A549 (cell line): ENCODE measurements around the gene ATP8A1. TPM values are rescaled to one million over a fixed set of nuclear protein-coding genes. Genes with fewer than 3 reads are reported as not detected.

ENCODE experiments used
- ATAC-seq, 2 experiments: fragments of 200-7000 bp in 1 of 2; fragments of >200 bp in 1 of 2; cut with Nextera tagmentation in 1 of 2; cut with Tn5 transposase in 1 of 2; 3 replicates each; pipeline versions ENCODE4 v1.8.0 to v1.9.1; 2018 to 2020; ENCODE audit warnings: mild to moderate bottlenecking in 1 of 2, moderate library complexity in 1 of 2
- CTCF ChIA-PET: fragments of 300-600 bp; sonication (Branson Sonifier 250); formaldehyde crosslinking; extraction: SDS; loops from one replicate; lab custom pipeline; 2021; ENCODE audit warnings: antibody characterized with exemption, inconsistent platforms; lab: Yijun Ruan, JAX
- POLR2A ChIA-PET: fragments of 350-600 bp; formaldehyde crosslinking; extraction: SDS; loops from one replicate; lab custom pipeline; 2021; ENCODE audit warnings: antibody characterized with exemption, inconsistent platforms; lab: Yijun Ruan, JAX
- DNase-seq, 2 experiments: peaks; one replicate each; pipeline versions ENCODE4 v3.0.0 to v3.0.0-alpha.2; 2011 to 2016; ENCODE audit warnings: low read depth in 1 of 2, low spot score in 1 of 2
- FAIRE-seq: peaks from 2 replicates; lab custom pipeline; 2011; peaks lifted over from hg19 to GRCh38; lab: Jason Lieb, UNC
- H3K27ac ChIP-seq, 2 experiments: fragments of >200 bp; sonication (Bioruptor Twin); formaldehyde crosslinking; 3 replicates each; pipeline ENCODE4 v1.5.1; 2016 to 2017
- H3K4me1 ChIP-seq: fragments of >200 bp; sonication (Bioruptor Twin); formaldehyde crosslinking; 3 replicates; pipeline ENCODE4 v1.6.1; 2016
- H3K4me2 ChIP-seq: fragments of >200 bp; sonication (Bioruptor Twin); formaldehyde crosslinking; 3 replicates; pipeline ENCODE4 v1.6.1; 2016
- H3K4me3 ChIP-seq: fragments of >200 bp; sonication (Bioruptor Twin); formaldehyde crosslinking; 3 replicates; pipeline ENCODE4 v1.5.1; 2016
- H3K9me3 ChIP-seq: fragments of >200 bp; sonication (Bioruptor Twin); formaldehyde crosslinking; 3 replicates; pipeline ENCODE4 v1.6.1; 2016
- CBX2 ChIP-seq: fragments of 200-600 bp; sonication (generic); IDR thresholded peaks from 2 replicates; pipeline ENCODE4 v1.6.1; 2016; ENCODE audit warnings: low read depth, mild to moderate bottlenecking, borderline replicate concordance
- CEBPB ChIP-seq, 2 experiments: fragments of >200 bp in 1 of 2; sonication (Bioruptor Twin) in 1 of 2; formaldehyde crosslinking in 1 of 2; IDR thresholded peaks; 2 replicates each; pipeline ENCODE4 v1.6.1; 2012 to 2016
- CHD2 ChIP-seq: fragments of 150-350 bp; IDR thresholded peaks from 2 replicates; pipeline ENCODE4 v1.6.1; 2014; ENCODE audit warnings: low read length; ENCODE audit not compliant: partially characterized antibody
- EHMT2 ChIP-seq: fragments of 200-600 bp; sonication (generic); IDR thresholded peaks from 2 replicates; pipeline ENCODE4 v1.6.1; 2016; ENCODE audit warnings: antibody characterized with exemption, low read depth, mild to moderate bottlenecking, moderate library complexity
- FOSB ChIP-seq: fragments of 250-450 bp; sonication (Bioruptor Pico); IDR thresholded peaks from 2 replicates; pipeline ENCODE4 v1.5.0; 2020; ENCODE audit warnings: mild to moderate bottlenecking, moderate library complexity
- FOSL2 ChIP-seq, 2 experiments: fragments of 450-650 bp in 1 of 2; fragments of >200 bp in 1 of 2; sonication (Bioruptor Twin) in 1 of 2; formaldehyde crosslinking; IDR thresholded peaks; 2 replicates each; pipeline versions ENCODE4 v1.5.0 to v1.6.1; 2016 to 2020; ENCODE audit warnings: mild to moderate bottlenecking in 1 of 2, moderate library complexity in 1 of 2
- GATA3 ChIP-seq: IDR thresholded peaks from 2 replicates; pipeline ENCODE4 v1.6.1; 2012; ENCODE audit warnings: borderline replicate concordance
- HOXA7 ChIP-seq: fragments of 250-450 bp; sonication (Bioruptor Pico); IDR thresholded peaks from 2 replicates; pipeline ENCODE4 v1.5.0; 2020; ENCODE audit warnings: mild to moderate bottlenecking, moderate library complexity
- HOXB13 ChIP-seq: fragments of 250-450 bp; sonication (Bioruptor Pico); IDR thresholded peaks from 2 replicates; pipeline ENCODE4 v1.5.0; 2020; ENCODE audit warnings: low read depth, mild to moderate bottlenecking, moderate library complexity
- HOXB5 ChIP-seq: fragments of 250-450 bp; sonication (Bioruptor Pico); IDR thresholded peaks from 2 replicates; pipeline ENCODE4 v1.5.0; 2020; ENCODE audit warnings: mild to moderate bottlenecking, moderate library complexity
- JUN ChIP-seq, 2 experiments: fragments of >200 bp; sonication (Bioruptor Twin); formaldehyde crosslinking; IDR thresholded peaks; 2 replicates in 1 of 2; 3 replicates in 1 of 2; pipeline ENCODE4 v1.6.1; 2016 to 2017
- JUNB ChIP-seq: fragments of >200 bp; sonication (Bioruptor Twin); formaldehyde crosslinking; IDR thresholded peaks from 2 replicates; pipeline ENCODE4 v1.6.1; 2016
- KDM5A ChIP-seq: fragments of 200-600 bp; sonication (generic); IDR thresholded peaks from 2 replicates; pipeline ENCODE4 v1.6.1; 2016; ENCODE audit warnings: antibody characterized with exemption, mild to moderate bottlenecking
- NFE2L2 ChIP-seq: fragments of 150-350 bp; conservative IDR thresholded peaks from 2 replicates; pipeline ENCODE4 v1.6.1; 2014; ENCODE audit warnings: low read length
- POLR2A ChIP-seq: IDR thresholded peaks from 2 replicates; pipeline ENCODE4 v1.6.1; 2012; ENCODE audit warnings: mild to moderate bottlenecking, low read length
- POLR2AphosphoS2 ChIP-seq: conservative IDR thresholded peaks from 2 replicates; pipeline ENCODE4 v1.6.1; 2012; ENCODE audit warnings: low read length, improper control_type of control experiment, inconsistent platforms
- RAD21 ChIP-seq, 2 experiments: fragments of >200 bp in 1 of 2; sonication (Bioruptor Twin) in 1 of 2; formaldehyde crosslinking in 1 of 2; IDR thresholded peaks in 1 of 2; conservative IDR thresholded peaks in 1 of 2; 2 replicates in 1 of 2; 3 replicates in 1 of 2; pipeline ENCODE4 v1.6.1; 2012 to 2018; ENCODE audit warnings: inconsistent platforms in 1 of 2
- RARB ChIP-seq: fragments of 250-450 bp; sonication (Bioruptor Pico); IDR thresholded peaks from 2 replicates; pipeline ENCODE4 v1.8.0; 2021; ENCODE audit warnings: mild to moderate bottlenecking, moderate library complexity
- RFX5 ChIP-seq: fragments of 450-650 bp; IDR thresholded peaks from 2 replicates; pipeline ENCODE4 v1.7.1; 2014; ENCODE audit warnings: antibody characterized with exemption, mild to moderate bottlenecking, moderate library complexity
- SREBF2 ChIP-seq: fragments of 450-650 bp; IDR thresholded peaks from 2 replicates; pipeline ENCODE4 v1.6.1; 2014; ENCODE audit warnings: mild to moderate bottlenecking, moderate library complexity
- ZNF302 ChIP-seq: fragments of 250-450 bp; sonication (Bioruptor Pico); IDR thresholded peaks from 2 replicates; pipeline ENCODE4 v1.9.0; 2021; ENCODE audit warnings: inconsistent platforms, mild to moderate bottlenecking, moderate library complexity
- ZSCAN20 ChIP-seq: fragments of 250-450 bp; sonication (Bioruptor Pico); IDR thresholded peaks from 2 replicates; pipeline ENCODE4 v1.8.0; 2022; ENCODE audit warnings: mild to moderate bottlenecking, moderate library complexity
- WGBS: methylation state at CpG from one replicate; pipeline ENCODE4 v1.1.6; 2017; ENCODE audit errors: missing lambda C conversion rate; 5-methylcytosine and 5-hydroxymethylcytosine counted together
- polyA plus RNA-seq, 4 experiments: library from polyadenylated mRNA; depleted of rRNA in 3 of 4; stranded (reverse); fragments of >200 nt; fragmentation: RNase III in 1 of 4; extraction: RNeasy Plus Mini Kit Qiagen cat#74134 plus additional on column Dnase treatment in 1 of 4; gene quantifications; 2 replicates in 3 of 4; 3 replicates in 1 of 4; pipeline ENCODE4 v1.2.3, GENCODE V29; 2011 to 2017
- TF ChIP-seq, protein P1 (sequence below): fragments of 150-350 bp; IDR thresholded peaks from 2 replicates; pipeline ENCODE4 v1.6.1; 2014; ENCODE audit warnings: low read depth, mild to moderate bottlenecking, low read length
- TF ChIP-seq, protein P2 (sequence below): fragments of >200 bp; sonication (Bioruptor Twin); formaldehyde crosslinking; IDR thresholded peaks from 2 replicates; pipeline ENCODE4 v1.6.1; 2016
- TF ChIP-seq, protein P3 (sequence below): fragments of 200-600 bp; sonication (generic); IDR thresholded peaks from 2 replicates; pipeline ENCODE4 v1.6.1; 2016; ENCODE audit warnings: antibody characterized with exemption, mild to moderate bottlenecking, moderate library complexity
- TF ChIP-seq, protein P4 (sequence below): fragments of 450-650 bp; IDR thresholded peaks from 2 replicates; pipeline ENCODE4 v1.6.1; 2014; ENCODE audit warnings: antibody characterized with exemption
- TF ChIP-seq, protein P5 (sequence below): fragments of >200 bp; sonication (Bioruptor Twin); formaldehyde crosslinking; IDR thresholded peaks from 3 replicates; pipeline ENCODE4 v1.6.1; 2016
- TF ChIP-seq, protein P6 (sequence below): fragments of 250-450 bp; sonication (Bioruptor Pico); IDR thresholded peaks from 2 replicates; pipeline ENCODE4 v1.5.0; 2021; ENCODE audit warnings: mild to moderate bottlenecking, moderate library complexity, borderline replicate concordance

The ATP8A1 gene
- polyA plus RNA-seq, 2 of the 4 experiments (the other 2 are of a cell fraction), result 0.06 to 0.25 TPM

DNA sequence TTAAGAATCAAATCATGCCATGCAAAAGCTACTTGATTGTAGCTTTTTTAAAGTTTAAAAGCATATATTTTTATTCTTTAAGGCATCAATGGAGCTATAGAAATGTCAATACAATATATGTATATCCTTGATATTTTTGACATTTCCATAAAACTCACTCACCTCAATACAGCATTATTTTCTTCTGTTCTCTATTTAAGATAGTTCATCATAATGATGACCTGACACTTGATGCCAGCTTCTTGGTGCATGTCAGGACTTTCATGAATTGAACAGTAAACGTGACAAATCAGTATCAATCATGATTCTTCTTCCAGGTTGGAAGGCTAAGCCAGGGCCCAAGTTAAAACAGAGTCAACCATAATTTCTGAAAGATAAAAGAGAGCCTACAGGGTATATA lies 33.6 kb upstream of the ATP8A1 start:
- Histone ChIP-seq H3K4me3 (no peak overlapping the region), H3K27ac (no peak overlapping the region)
- TF ChIP-seq SREBF2 (no peak), POLR2A (no peak), ZNF302 (CRISPR knock-in tag) (no peak), CEBPB (IDR thresholded peaks at IDR 0.05) (no peak), HOXA7 (CRISPR knock-in tag) (no peak), NFE2L2 (no peak), HOXB13 (CRISPR knock-in tag) (no peak), KDM5A (no peak), RAD21 (conservative IDR thresholded peaks at IDR 0.05 in 1 of 2, IDR thresholded peaks at IDR 0.05 in 1 of 2) (no peak), ZSCAN20 (CRISPR knock-in tag) (no peak), RARB (CRISPR knock-in tag) (no peak), HOXB5 (CRISPR knock-in tag) (no peak), JUNB (no peak), CBX2 (no peak), EHMT2 (no peak)
- TF ChIP-seq, protein P1, sequence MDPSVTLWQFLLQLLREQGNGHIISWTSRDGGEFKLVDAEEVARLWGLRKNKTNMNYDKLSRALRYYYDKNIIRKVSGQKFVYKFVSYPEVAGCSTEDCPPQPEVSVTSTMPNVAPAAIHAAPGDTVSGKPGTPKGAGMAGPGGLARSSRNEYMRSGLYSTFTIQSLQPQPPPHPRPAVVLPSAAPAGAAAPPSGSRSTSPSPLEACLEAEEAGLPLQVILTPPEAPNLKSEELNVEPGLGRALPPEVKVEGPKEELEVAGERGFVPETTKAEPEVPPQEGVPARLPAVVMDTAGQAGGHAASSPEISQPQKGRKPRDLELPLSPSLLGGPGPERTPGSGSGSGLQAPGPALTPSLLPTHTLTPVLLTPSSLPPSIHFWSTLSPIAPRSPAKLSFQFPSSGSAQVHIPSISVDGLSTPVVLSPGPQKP, result no peak
- TF ChIP-seq, protein P2, sequence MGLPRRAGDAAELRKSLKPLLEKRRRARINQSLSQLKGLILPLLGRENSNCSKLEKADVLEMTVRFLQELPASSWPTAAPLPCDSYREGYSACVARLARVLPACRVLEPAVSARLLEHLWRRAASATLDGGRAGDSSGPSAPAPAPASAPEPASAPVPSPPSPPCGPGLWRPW, result no peak
- TF ChIP-seq, protein P3, sequence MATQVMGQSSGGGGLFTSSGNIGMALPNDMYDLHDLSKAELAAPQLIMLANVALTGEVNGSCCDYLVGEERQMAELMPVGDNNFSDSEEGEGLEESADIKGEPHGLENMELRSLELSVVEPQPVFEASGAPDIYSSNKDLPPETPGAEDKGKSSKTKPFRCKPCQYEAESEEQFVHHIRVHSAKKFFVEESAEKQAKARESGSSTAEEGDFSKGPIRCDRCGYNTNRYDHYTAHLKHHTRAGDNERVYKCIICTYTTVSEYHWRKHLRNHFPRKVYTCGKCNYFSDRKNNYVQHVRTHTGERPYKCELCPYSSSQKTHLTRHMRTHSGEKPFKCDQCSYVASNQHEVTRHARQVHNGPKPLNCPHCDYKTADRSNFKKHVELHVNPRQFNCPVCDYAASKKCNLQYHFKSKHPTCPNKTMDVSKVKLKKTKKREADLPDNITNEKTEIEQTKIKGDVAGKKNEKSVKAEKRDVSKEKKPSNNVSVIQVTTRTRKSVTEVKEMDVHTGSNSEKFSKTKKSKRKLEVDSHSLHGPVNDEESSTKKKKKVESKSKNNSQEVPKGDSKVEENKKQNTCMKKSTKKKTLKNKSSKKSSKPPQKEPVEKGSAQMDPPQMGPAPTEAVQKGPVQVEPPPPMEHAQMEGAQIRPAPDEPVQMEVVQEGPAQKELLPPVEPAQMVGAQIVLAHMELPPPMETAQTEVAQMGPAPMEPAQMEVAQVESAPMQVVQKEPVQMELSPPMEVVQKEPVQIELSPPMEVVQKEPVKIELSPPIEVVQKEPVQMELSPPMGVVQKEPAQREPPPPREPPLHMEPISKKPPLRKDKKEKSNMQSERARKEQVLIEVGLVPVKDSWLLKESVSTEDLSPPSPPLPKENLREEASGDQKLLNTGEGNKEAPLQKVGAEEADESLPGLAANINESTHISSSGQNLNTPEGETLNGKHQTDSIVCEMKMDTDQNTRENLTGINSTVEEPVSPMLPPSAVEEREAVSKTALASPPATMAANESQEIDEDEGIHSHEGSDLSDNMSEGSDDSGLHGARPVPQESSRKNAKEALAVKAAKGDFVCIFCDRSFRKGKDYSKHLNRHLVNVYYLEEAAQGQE, result no peak
- TF ChIP-seq, protein P4, sequence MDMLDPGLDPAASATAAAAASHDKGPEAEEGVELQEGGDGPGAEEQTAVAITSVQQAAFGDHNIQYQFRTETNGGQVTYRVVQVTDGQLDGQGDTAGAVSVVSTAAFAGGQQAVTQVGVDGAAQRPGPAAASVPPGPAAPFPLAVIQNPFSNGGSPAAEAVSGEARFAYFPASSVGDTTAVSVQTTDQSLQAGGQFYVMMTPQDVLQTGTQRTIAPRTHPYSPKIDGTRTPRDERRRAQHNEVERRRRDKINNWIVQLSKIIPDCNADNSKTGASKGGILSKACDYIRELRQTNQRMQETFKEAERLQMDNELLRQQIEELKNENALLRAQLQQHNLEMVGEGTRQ, result no peak
- TF ChIP-seq, protein P5, sequence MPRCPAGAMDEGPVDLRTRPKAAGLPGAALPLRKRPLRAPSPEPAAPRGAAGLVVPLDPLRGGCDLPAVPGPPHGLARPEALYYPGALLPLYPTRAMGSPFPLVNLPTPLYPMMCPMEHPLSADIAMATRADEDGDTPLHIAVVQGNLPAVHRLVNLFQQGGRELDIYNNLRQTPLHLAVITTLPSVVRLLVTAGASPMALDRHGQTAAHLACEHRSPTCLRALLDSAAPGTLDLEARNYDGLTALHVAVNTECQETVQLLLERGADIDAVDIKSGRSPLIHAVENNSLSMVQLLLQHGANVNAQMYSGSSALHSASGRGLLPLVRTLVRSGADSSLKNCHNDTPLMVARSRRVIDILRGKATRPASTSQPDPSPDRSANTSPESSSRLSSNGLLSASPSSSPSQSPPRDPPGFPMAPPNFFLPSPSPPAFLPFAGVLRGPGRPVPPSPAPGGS, result no peak
- TF ChIP-seq, all 56 proteins: peak for 0
- no peak for DNase-seq
- no peaks in the 10 kb centered on the region for H3K9me3 ChIP-seq
- no peak overlapping the region for H3K4me2 ChIP-seq
- no peak for FAIRE-seq
- H3K4me1 ChIP-seq, result no peaks in the 10 kb centered on the region
- ChIA-PET CTCF (no interaction called here), POLR2A (no interaction called here)
- WGBS, result 0% methylated on average over 1 of the region's 1 CpG
- no peak for ATAC-seq

DNA sequence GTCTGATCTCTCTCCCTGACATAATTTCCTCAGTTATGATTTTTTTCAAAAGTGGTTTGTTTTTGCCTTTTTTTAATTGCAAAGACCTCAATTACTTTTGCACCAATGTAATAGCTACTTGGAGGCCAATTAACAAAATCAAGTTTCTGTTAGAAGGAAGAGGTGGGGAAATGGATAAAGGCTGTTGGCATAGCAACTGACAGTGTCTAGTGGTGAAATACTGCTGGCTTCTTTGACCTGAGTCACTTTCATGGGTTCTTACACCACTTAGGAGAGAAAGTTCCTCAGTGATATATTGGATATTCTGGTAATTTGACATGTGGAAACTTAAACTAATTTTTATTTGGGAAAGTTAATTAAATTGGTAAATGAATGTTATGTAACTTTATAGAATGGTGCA lies 26.5 kb upstream of the ATP8A1 start:
- POLR2A ChIA-PET, result no interaction called here
- FAIRE-seq, result no peak
- TF ChIP-seq, protein P2, result no peak
- TF ChIP-seq HOXB5 (CRISPR knock-in tag) (no peak), POLR2AphosphoS2 (no peak), GATA3 (no peak), JUN (IDR thresholded peaks at IDR 0.05) (no peak), EHMT2 (no peak), CHD2 (no peak), RFX5 (no peak), FOSB (CRISPR knock-in tag) (no peak), FOSL2 (IDR thresholded peaks at IDR 0.05) (no peak), FOSL2 (CRISPR knock-in tag; IDR thresholded peaks at IDR 0.05) (no peak), SREBF2 (no peak)
- TF ChIP-seq, protein P5, result no peak
- TF ChIP-seq, protein P6, sequence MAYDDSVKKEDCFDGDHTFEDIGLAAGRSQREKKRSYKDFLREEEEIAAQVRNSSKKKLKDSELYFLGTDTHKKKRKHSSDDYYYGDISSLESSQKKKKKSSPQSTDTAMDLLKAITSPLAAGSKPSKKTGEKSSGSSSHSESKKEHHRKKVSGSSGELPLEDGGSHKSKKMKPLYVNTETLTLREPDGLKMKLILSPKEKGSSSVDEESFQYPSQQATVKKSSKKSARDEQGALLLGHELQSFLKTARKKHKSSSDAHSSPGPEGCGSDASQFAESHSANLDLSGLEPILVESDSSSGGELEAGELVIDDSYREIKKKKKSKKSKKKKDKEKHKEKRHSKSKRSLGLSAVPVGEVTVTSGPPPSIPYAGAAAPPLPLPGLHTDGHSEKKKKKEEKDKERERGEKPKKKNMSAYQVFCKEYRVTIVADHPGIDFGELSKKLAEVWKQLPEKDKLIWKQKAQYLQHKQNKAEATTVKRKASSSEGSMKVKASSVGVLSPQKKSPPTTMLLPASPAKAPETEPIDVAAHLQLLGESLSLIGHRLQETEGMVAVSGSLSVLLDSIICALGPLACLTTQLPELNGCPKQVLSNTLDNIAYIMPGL, result no peak

More for the DNA sequence above, 26.5 kb upstream of the ATP8A1 start:
- H3K27ac ChIP-seq, result no peak overlapping the region
- CTCF ChIA-PET, result no interaction called here
- H3K4me2 ChIP-seq, result no peak overlapping the region
- H3K9me3 ChIP-seq, result no peaks in the 10 kb centered on the region
- no peaks in the 10 kb centered on the region for H3K4me1 ChIP-seq
- H3K4me3 ChIP-seq, result no peak overlapping the region
- DNase-seq (no peak), ATAC-seq (no peak)
